ENCODE measurements around the gene GABARAPL1.

GRCh38 chr12:10226731-10227130 lies 14.1 kb downstream of the GABARAPL1 start:
- TF ChIP-seq CTCF (IDR thresholded peaks at IDR 0.05), result no peak
- TF ChIP-seq POLR2A (IDR thresholded peaks at IDR 0.05), result no peak
- TF ChIP-seq EP300 (IDR thresholded peaks at IDR 0.05), result no peak
